ENCODE results near the gene CRIP3. TPM values are rescaled to one million over a fixed set of nuclear protein-coding genes. Genes with fewer than 3 reads are reported as not detected.
"Not testable (repeated sequence)": the region's sequence is repeated elsewhere in the genome, so short reads cannot be mapped to it uniquely, and the experiment has no call there.

The CRIP3 gene, protein sequence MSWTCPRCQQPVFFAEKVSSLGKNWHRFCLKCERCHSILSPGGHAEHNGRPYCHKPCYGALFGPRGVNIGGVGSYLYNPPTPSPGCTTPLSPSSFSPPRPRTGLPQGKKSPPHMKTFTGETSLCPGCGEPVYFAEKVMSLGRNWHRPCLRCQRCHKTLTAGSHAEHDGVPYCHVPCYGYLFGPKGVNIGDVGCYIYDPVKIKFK
- 2.2 to 3.4 TPM (median 2.9 TPM) in 3 replicates for total RNA-seq

GRCh38 chr6:43308101-43308989 is at the start of gene CRIP3:
TSS of gene CRIP3 (minus strand) at chr6:43308826. CDS start at chr6:43308792, 34 bp downstream.
- H3K36me3 Mint-ChIP-seq, result no peaks in the 10 kb centered on the region
- H3K27me3 Mint-ChIP-seq (ENCODE audit: low read depth), result peaks cover 19% of the 10 kb centered on the region
- no peak for TF ChIP-seq CTCF (IDR thresholded peaks at IDR 0.05; ENCODE audit: unreplicated experiment)
- peak in 1 of 2 experiments; percentile 52 for DNase-seq (ENCODE audit: low spot score in 2 of 2, unreplicated experiment in 2 of 2)
- peak within 1 kb of the TSS; percentile 68 for H3K4me3 Mint-ChIP-seq
- H3K4me1 Mint-ChIP-seq, result peaks cover 9% of the 10 kb centered on the region
- H3K9me3 Mint-ChIP-seq, result no peaks in the 10 kb centered on the region
- H3K27ac Mint-ChIP-seq, result no peak within 1 kb of the TSS

- Mint-ChIP-seq H3K36me3 (peaks cover 41% of the 10 kb centered on the region), H3K4me3 (no peak overlapping the region), H3K9me3 (no peaks in the 10 kb centered on the region), H3K27me3 (ENCODE audit: low read depth) (no peaks in the 10 kb centered on the region), H3K4me1 (no peaks in the 10 kb centered on the region), H3K27ac (no peak overlapping the region)
- TF ChIP-seq CTCF (IDR thresholded peaks at IDR 0.05; ENCODE audit: unreplicated experiment), result no peak
- DNase-seq (ENCODE audit: low spot score in 2 of 2, unreplicated experiment in 2 of 2), result no peak
Observed at GRCh38 chr6:43355862-43356590, 47.4 kb upstream of the CRIP3 start.

DNA sequence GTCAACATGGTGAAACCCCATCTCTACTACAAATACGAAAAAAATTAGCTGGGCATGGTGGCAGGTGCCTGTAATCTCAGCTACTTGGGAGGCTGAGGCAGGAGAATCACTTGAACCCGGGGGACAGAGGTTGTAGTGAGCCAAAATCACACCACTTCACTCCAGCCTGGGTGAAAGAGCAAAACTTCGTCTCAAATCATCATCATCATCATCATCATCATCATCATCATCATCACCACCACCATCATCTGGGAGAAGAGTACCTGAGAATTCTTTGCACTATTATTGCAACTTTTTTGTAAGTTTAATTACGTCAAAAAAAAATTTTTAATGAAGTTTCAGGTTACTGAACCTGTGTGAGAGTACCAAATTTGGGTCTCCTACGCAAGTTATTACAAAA is 43.3 kb upstream of the CRIP3 start:
- not testable (repeated sequence) for H3K27me3 Mint-ChIP-seq (ENCODE audit: low read depth); H3K4me1 Mint-ChIP-seq; H3K9me3 Mint-ChIP-seq

GRCh38 chr6:43347444-43347843 is 38.8 kb upstream of the CRIP3 start:
- no peak for TF ChIP-seq CTCF (IDR thresholded peaks at IDR 0.05; ENCODE audit: unreplicated experiment)
- no peak for DNase-seq (ENCODE audit: low spot score in 2 of 2, unreplicated experiment in 2 of 2)
- Mint-ChIP-seq H3K4me3 (no peak overlapping the region), H3K9me3 (no peaks in the 10 kb centered on the region), H3K27me3 (ENCODE audit: low read depth) (no peaks in the 10 kb centered on the region), H3K4me1 (no peaks in the 10 kb centered on the region), H3K27ac (no peak overlapping the region), H3K36me3 (peaks cover 27% of the 10 kb centered on the region)

More for the DNA sequence above, 43.3 kb upstream of the CRIP3 start:
- DNase-seq (ENCODE audit: low spot score in 2 of 2, unreplicated experiment in 2 of 2); H3K27ac Mint-ChIP-seq; H3K4me3 Mint-ChIP-seq: not testable (repeated sequence)
- peaks cover 33% of the 10 kb centered on the region for H3K36me3 Mint-ChIP-seq

GRCh38 chr6:43347021-43347420 is 38.4 kb upstream of the CRIP3 start:
- peaks cover 28% of the 10 kb centered on the region for H3K36me3 Mint-ChIP-seq
- no peak for TF ChIP-seq CTCF (IDR thresholded peaks at IDR 0.05; ENCODE audit: unreplicated experiment)
- no peaks in the 10 kb centered on the region for H3K9me3 Mint-ChIP-seq
- H3K4me3 Mint-ChIP-seq, result no peak overlapping the region
- H3K4me1 Mint-ChIP-seq, result no peaks in the 10 kb centered on the region
- H3K27ac Mint-ChIP-seq, result no peak overlapping the region
- H3K27me3 Mint-ChIP-seq (ENCODE audit: low read depth), result no peaks in the 10 kb centered on the region
- no peak for DNase-seq (ENCODE audit: low spot score in 2 of 2, unreplicated experiment in 2 of 2)

DNA sequence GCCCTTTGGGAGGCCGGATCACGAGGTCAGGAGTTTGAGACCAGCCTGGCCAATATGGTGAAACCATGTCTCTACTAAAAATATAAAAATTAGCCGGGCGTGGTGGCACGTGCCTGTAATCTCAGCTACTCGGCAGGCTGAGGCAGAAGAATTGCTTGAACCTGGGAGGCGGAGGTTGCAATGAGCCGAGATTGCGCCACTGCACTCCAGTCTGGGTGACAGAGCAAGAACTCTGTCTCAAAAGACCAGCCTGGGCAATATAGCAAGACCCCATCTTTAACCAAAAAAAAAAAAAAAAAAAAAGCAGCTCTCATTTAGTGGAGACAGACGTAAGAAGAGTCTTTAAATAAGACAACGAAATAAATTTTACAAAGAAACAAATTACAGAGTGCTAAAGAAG is 37.6 kb upstream of the CRIP3 start:
- H3K4me3 Mint-ChIP-seq; H3K27me3 Mint-ChIP-seq (ENCODE audit: low read depth); H3K4me1 Mint-ChIP-seq; H3K27ac Mint-ChIP-seq; H3K9me3 Mint-ChIP-seq; DNase-seq (ENCODE audit: low spot score in 2 of 2, unreplicated experiment in 2 of 2): not testable (repeated sequence)
- peaks cover 25% of the 10 kb centered on the region for H3K36me3 Mint-ChIP-seq
